ENCODE measurements around the gene GTF2H1. TPM values are rescaled to one million over a fixed set of nuclear protein-coding genes. Genes with fewer than 3 reads are reported as not detected.

The GTF2H1 gene
- total and polyA plus RNA-seq, 2 experiments from 2014 or later = 33.8 to 66.2 TPM

DNA sequence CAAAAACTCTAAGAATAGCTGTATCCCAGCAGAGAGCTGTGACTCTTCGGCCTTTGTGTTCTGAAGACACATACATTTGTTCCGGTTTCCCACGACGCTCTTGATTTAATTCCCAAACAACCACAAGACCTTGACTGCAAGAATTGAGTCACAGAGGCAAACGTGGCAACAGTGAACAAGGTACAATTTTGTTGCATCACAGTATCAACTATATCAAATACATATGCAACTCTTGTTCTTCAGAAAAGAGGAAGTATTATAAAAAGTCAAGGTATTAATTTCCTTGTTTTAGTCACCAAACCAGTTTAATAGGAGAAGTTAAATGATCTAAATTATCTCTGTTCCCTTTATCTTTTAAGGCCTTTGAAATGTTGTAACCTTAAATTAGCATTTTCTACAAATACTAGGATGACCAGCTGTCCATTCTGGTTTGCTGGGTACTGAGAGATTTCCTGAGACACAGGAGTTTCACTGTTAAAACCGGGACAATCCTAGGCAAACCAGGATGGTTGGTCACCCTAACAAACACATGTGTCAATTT, 11.5 kb upstream of the GTF2H1 start:
- H3K4me1 ChIP-seq (ENCODE audit: insufficient read depth) = peaks cover 8% of the 10 kb centered on the region
- WGBS (ENCODE audit: low lambda C conversion rate, missing lambda C conversion rate) = 92% methylated on average over 6 of the region's 6 CpGs
- H3K27ac ChIP-seq = peak overlapping the region; percentile 61
- H3K79me2 ChIP-seq = peaks cover 19% of the 10 kb centered on the region
- no peaks in the 10 kb centered on the region for H4K20me1 ChIP-seq (ENCODE audit: insufficient read depth, poor library complexity, severe bottlenecking)
- no peak overlapping the region for H2AFZ ChIP-seq
- TF ChIP-seq CTCF (IDR thresholded peaks at IDR 0.05; ENCODE audit: poor library complexity) = no peak
- DNase-seq (ENCODE audit: low spot score) = no peak
- no peaks in the 10 kb centered on the region for H3K9me3 ChIP-seq (ENCODE audit: low read depth)
- H3K36me3 ChIP-seq (replicated peaks; ENCODE audit: insufficient read depth, low read depth) = no peaks in the 10 kb centered on the region
- no peak overlapping the region for H3K4me3 ChIP-seq
- no peak overlapping the region for H3K4me2 ChIP-seq
- H3K9me2 ChIP-seq (replicated peaks; ENCODE audit: insufficient read depth) = no peaks in the 10 kb centered on the region
- no peaks in the 10 kb centered on the region for H3K27me3 ChIP-seq

- TF ChIP-seq CTCF (IDR thresholded peaks at IDR 0.05; ENCODE audit: poor library complexity) = no peak
- no peak for TF ChIP-seq EZH2phosphoT487 (IDR thresholded peaks at IDR 0.05; ENCODE audit: low read depth, severe bottlenecking, unreplicated experiment)
- no peak for TF ChIP-seq EZH2 (IDR thresholded peaks at IDR 0.05; ENCODE audit: borderline replicate concordance)
- 81% methylated on average over 3 of the region's 3 CpGs for WGBS (ENCODE audit: low lambda C conversion rate, missing lambda C conversion rate)
- peak overlapping the region; percentile 4 for H3K27ac ChIP-seq
These were observed 10.4 kb upstream of the GTF2H1 start for GRCh38 chr11:18312012-18312411.

GRCh38 chr11:18312663-18313420, 9.5 kb upstream of the GTF2H1 start:
- 63% methylated on average over 2 of the region's 2 CpGs for WGBS (ENCODE audit: low lambda C conversion rate, missing lambda C conversion rate)
- H3K4me3 ChIP-seq = no peak overlapping the region
- no peaks in the 10 kb centered on the region for H3K27me3 ChIP-seq
- H3K36me3 ChIP-seq (replicated peaks; ENCODE audit: insufficient read depth, low read depth) = no peaks in the 10 kb centered on the region
- no peak for DNase-seq (ENCODE audit: low spot score)
- no peaks in the 10 kb centered on the region for H3K9me3 ChIP-seq (ENCODE audit: low read depth)
- TF ChIP-seq EZH2 (IDR thresholded peaks at IDR 0.05; ENCODE audit: borderline replicate concordance) (no peak), CTCF (IDR thresholded peaks at IDR 0.05; ENCODE audit: poor library complexity) (no peak), EZH2phosphoT487 (IDR thresholded peaks at IDR 0.05; ENCODE audit: low read depth, severe bottlenecking, unreplicated experiment) (no peak)
- H3K4me2 ChIP-seq = peak overlapping the region; percentile 11
- peaks cover 36% of the 10 kb centered on the region for H3K79me2 ChIP-seq
- peaks cover 11% of the 10 kb centered on the region for H3K4me1 ChIP-seq (ENCODE audit: insufficient read depth)
- H4K20me1 ChIP-seq (ENCODE audit: insufficient read depth, poor library complexity, severe bottlenecking) = no peaks in the 10 kb centered on the region
- no peak overlapping the region for H2AFZ ChIP-seq
- H3K9me2 ChIP-seq (replicated peaks; ENCODE audit: insufficient read depth) = no peaks in the 10 kb centered on the region
- peak overlapping the region; percentile 4 for H3K27ac ChIP-seq

More at GRCh38 chr11:18312012-18312411, 10.4 kb upstream of the GTF2H1 start:
- H3K36me3 ChIP-seq (replicated peaks; ENCODE audit: insufficient read depth, low read depth) = no peaks in the 10 kb centered on the region
- H2AFZ ChIP-seq = no peak overlapping the region
- no peaks in the 10 kb centered on the region for H4K20me1 ChIP-seq (ENCODE audit: insufficient read depth, poor library complexity, severe bottlenecking)
- no peak overlapping the region for H3K4me2 ChIP-seq
- no peak for DNase-seq (ENCODE audit: low spot score)
- H3K79me2 ChIP-seq = peaks cover 28% of the 10 kb centered on the region
- peaks cover 8% of the 10 kb centered on the region for H3K4me1 ChIP-seq (ENCODE audit: insufficient read depth)
- no peaks in the 10 kb centered on the region for H3K9me3 ChIP-seq (ENCODE audit: low read depth)
- H3K4me3 ChIP-seq = no peak overlapping the region
- H3K27me3 ChIP-seq = no peaks in the 10 kb centered on the region
- H3K9me2 ChIP-seq (replicated peaks; ENCODE audit: insufficient read depth) = no peaks in the 10 kb centered on the region

Measured in hepatocyte (in vitro differentiated cells).